PC-3 (cell line): ENCODE measurements around the gene DSTN.

Experiments
- EZH2 ChIP-seq: fragments of 300-600 bp; sonication (generic); IDR thresholded peaks from one replicate; pipeline ENCODE4 v1.6.1; 2017; ENCODE audit warnings: antibody characterized with exemption, mild to moderate bottlenecking, low read length; ENCODE audit not compliant: unreplicated experiment
- EZH2phosphoT487 ChIP-seq: fragments of 300-600 bp; sonication (generic); IDR thresholded peaks from 2 replicates; pipeline ENCODE4 v1.6.1; 2018; ENCODE audit warnings: mild to moderate bottlenecking, antibody characterized with exemption, low read length, borderline replicate concordance
- TF ChIP-seq, protein P1 (sequence below): fragments of 300-600 bp; sonication (generic); conservative IDR thresholded peaks from 2 replicates; pipeline ENCODE4 v1.5.1; 2017; ENCODE audit warnings: antibody characterized with exemption, low read depth, mild to moderate bottlenecking, low read length

DNA sequence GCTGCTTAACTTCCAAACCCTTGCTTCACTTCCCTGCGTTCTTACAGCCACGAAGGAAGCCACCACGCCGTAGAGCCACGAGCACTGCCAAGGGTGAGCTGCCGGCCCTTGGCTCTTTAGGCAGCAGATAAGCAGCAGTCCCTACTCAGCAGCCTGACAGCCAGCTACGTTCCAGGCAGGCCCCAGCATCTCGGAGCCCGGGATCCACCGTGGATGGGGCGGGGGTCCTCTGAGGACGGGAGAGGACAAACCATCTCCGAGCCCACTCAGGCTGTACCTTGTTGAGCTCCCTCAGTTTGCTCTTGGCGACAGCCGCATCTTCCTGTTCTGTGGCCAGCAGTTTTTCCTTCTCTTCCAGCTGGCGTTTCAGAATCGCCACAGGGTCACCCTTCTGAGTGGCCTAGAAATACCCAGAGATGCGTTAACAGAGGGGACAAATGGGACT, 71.7 kb downstream of the DSTN start:
- TF ChIP-seq, protein P1, sequence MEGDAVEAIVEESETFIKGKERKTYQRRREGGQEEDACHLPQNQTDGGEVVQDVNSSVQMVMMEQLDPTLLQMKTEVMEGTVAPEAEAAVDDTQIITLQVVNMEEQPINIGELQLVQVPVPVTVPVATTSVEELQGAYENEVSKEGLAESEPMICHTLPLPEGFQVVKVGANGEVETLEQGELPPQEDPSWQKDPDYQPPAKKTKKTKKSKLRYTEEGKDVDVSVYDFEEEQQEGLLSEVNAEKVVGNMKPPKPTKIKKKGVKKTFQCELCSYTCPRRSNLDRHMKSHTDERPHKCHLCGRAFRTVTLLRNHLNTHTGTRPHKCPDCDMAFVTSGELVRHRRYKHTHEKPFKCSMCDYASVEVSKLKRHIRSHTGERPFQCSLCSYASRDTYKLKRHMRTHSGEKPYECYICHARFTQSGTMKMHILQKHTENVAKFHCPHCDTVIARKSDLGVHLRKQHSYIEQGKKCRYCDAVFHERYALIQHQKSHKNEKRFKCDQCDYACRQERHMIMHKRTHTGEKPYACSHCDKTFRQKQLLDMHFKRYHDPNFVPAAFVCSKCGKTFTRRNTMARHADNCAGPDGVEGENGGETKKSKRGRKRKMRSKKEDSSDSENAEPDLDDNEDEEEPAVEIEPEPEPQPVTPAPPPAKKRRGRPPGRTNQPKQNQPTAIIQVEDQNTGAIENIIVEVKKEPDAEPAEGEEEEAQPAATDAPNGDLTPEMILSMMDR = no peak
- TF ChIP-seq EZH2 (no peak), EZH2phosphoT487 (no peak)
